HG03354 (cell line): ENCODE measurements around the gene FBF1.
"Not testable (repeated sequence)": the region's sequence is repeated elsewhere in the genome, so short reads cannot be mapped to it uniquely, and the experiment has no call there.

Source experiments
- ATAC-seq: cut with Tn5 transposase; IDR thresholded peaks from one replicate; pipeline ENCODE4 v1.9.1; 2021; ENCODE audit warnings: mild to moderate bottlenecking; ENCODE audit not compliant: unreplicated experiment, poor library complexity, severe bottlenecking

The FBF1 gene

GRCh38 chr17:75877752-75878173 is 63.1 kb downstream of the FBF1 start:
- ATAC-seq: peak; percentile 57

- ATAC-seq: no peak
Observed at GRCh38 chr17:75876938-75877751, 63.7 kb downstream of the FBF1 start.

DNA sequence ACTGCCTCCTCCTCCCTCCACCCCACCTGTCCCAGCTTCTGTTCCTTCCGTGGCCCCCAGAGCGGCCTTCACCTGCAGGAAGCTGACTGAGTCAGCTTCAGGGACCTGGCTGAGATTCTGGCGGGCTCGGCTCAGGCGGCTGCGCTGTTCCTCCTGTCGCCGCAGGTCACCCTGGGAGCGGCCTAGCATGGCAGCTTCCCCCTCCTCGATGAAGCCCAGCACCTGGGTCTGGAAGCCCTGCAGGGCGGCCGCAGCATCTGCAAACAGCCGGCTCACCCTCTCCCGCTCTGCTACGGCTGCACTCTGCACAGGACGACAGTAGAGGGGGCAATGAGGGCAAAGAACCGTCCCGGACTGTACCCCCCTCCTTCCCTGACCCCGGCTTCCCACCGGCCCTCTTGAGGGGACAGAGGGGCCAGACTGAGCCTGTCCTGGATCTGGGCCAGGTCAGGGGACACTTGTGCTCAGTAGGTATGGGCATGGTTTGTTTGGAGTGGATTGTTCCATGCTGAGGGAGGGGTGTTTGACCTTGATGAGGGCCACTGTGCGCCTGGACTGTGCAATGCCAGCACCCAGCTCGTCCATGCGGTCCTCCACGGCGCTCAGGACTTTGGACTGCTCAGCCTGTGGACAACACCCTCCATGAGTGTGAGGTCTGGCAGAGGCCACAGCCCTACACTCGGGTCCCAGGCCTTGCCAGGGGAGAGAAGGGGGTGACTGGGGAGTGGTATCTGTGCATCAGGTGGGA is 64.5 kb downstream of the FBF1 start:
- ATAC-seq: no peak

GRCh38 chr17:75875940-75876189 is 65.0 kb downstream of the FBF1 start:
- no peak for ATAC-seq

GRCh38 chr17:75875182-75875939 is 65.5 kb downstream of the FBF1 start:
- no peak for ATAC-seq

GRCh38 chr17:75874323-75875181 is 66.3 kb downstream of the FBF1 start:
- ATAC-seq: no peak

GRCh38 chr17:75873587-75874322 is 67.1 kb downstream of the FBF1 start:
- no peak for ATAC-seq

GRCh38 chr17:75872434-75873351 is 68.1 kb downstream of the FBF1 start:
- ATAC-seq: no peak

- not testable (repeated sequence) for ATAC-seq
Observed at GRCh38 chr17:75870228-75870627, 70.6 kb downstream of the FBF1 start.

DNA sequence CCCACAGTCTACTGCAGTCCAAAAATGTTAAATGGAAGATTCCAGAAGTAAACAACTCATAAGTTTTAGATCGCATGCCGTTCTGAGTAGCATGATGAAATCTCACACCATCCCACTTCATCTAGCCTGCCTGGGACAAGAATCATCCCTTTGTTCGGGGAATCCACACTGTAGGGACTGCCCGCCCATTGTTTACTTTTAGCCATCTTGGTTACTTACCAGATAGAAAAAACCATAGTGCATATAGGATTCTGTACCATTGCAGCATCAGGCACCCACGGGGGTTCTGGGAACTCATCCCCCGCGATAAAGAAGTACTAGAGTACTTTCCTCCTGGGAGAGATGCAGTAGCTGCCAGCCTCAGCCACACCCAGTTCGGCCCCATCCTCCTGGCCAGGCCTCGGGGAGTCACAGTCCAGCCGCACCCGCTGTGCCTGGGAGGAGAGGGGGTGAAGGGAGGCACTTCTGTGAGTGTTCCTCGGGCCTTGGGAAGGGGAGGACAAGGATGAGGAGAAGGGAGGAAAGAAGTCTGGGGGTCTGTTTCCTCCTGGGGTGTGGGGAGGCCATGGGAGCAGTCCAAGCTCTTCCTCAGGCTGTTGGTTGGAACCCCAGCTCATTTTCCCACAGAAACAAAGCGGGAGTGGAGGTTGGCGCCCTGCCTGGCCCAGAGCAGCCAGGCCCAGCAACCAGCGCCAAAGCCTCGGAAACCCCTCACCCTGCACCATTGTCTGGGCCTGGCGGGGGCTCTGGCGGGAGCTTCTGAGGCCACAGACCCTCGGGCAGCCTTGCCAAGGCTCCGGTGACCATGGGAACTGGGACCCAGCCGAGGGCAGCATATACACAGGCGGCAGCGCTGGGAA is 71.3 kb downstream of the FBF1 start:
- no peak for ATAC-seq

GRCh38 chr17:75868730-75869281 is 72.0 kb downstream of the FBF1 start:
- ATAC-seq: not testable (repeated sequence)

- not testable (repeated sequence) for ATAC-seq
Observed at GRCh38 chr17:75865404-75866188, 75.2 kb downstream of the FBF1 start.

- ATAC-seq: not testable (repeated sequence)
Observed at GRCh38 chr17:75864887-75865286, 76.0 kb downstream of the FBF1 start.

DNA sequence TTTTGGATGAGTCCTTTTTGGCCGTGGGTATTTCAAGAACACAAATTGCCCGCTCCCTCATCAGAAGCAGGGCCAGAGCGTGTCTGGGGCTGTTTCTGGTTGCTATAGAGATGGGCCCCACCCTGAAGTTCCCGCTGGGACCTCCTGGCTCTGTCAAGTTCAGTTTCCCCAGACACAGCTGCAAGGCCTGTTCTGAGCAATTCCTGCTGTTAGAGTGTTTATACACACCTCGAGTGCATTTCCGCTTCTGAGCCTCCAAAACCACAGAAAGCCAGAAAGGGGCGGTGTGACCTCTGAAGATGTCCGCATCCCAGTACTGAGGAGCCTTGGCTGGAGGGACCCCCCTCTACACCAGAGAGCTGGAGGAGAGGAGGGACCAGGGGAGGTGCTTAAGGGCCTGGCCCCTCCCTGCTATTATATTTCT is 76.4 kb downstream of the FBF1 start:
- ATAC-seq: peak; percentile 93

- ATAC-seq: no peak
Observed at GRCh38 chr17:75861927-75862317, 78.9 kb downstream of the FBF1 start.
